Adrenal gland (tissue), 12 donors: ENCODE results near the gene PGAP3. TPM values are rescaled to one million over a fixed set of nuclear protein-coding genes. Genes with fewer than 3 reads are reported as not detected.

Source experiments
- DNase-seq, 7 donors: peaks; one replicate each; pipeline ENCODE4 v3.0.0-alpha.2; 2019 to 2020
- H3K27ac ChIP-seq, 5 donors: fragments of 200-600 bp; sonication (generic) in 4 of 5; 1 replicate in 3 of 5; 2 replicates in 2 of 5; pipeline versions ENCODE4 v1.5.1 to v1.8.0; 2016 to 2020; ENCODE audit warnings: mild to moderate bottlenecking in 1 of 5
- H3K27me3 ChIP-seq: fragments of 200-600 bp; 2 replicates; pipeline ENCODE4 v1.8.0; 2021
- H3K36me3 ChIP-seq, 2 donors: fragments of 200-600 bp; replicated peaks in 1 of 2; 1 replicate in 1 of 2; 2 replicates in 1 of 2; pipeline versions ENCODE4 v1.5.1 to v1.8.0; 2018 to 2022
- H3K4me1 ChIP-seq, 2 donors: fragments of 200-600 bp; replicated peaks in 1 of 2; 1 replicate in 1 of 2; 2 replicates in 1 of 2; pipeline versions ENCODE4 v1.5.1 to v1.8.0; 2018 to 2021
- H3K4me3 ChIP-seq, 4 donors: fragments of 200-600 bp; sonication (generic) in 3 of 4; one replicate each; pipeline ENCODE4 v1.5.1; 2016 to 2018
- H3K9me3 ChIP-seq, 3 donors: fragments of 200-600 bp; sonication (generic) in 1 of 3; replicated peaks in 1 of 3; 1 replicate in 2 of 3; 2 replicates in 1 of 3; pipeline versions ENCODE4 v1.5.1 to v1.8.0; 2016 to 2021
- POLR2A ChIP-seq, 2 donors: fragments of 450-650 bp; IDR thresholded peaks; one replicate each; pipeline ENCODE4 v1.6.1; 2017; ENCODE audit warnings: antibody characterized with exemption in 2 of 2, mild to moderate bottlenecking in 2 of 2, moderate library complexity in 1 of 2
- WGBS, 4 donors: extraction: QIAGEN DNeasy Blood & Tissue Kit in 2 of 4; methylation state at CpG; one replicate each; pipeline versions ENCODE4 v1.1.5 to v1.1.7; 2013 to 2017; 5-methylcytosine and 5-hydroxymethylcytosine counted together
- intact Hi-C, 2 donors: fragments of 100-400 bp; cut with DNase I; formaldehyde crosslinking; loops; one replicate each; pipeline versions ENCODE4 v1.14.1 to v1.15.0; 2022 to 2023
- polyA plus RNA-seq, 3 donors: library from polyadenylated mRNA; stranded (reverse); fragments of 200-250 nt in 2 of 3; fragments of 350-450 nt in 1 of 3; fragmentation: Illumina TruSeq in 1 of 3; extraction: RNeasy Lipid Tissue Mini Kit (QIAGEN cat#74804) in 1 of 3; gene quantifications; one replicate each; pipeline ENCODE4 v1.2.3, GENCODE V29; 2013 to 2014
- total RNA-seq, 9 donors: library from RNA; depleted of rRNA in 4 of 9; stranded (reverse); fragments of >200 nt in 4 of 9; fragments of 120-200 nt in 1 of 9; fragmentation: NEBNext Ultra II Directional in 1 of 9; extraction: Animal tissue kit (Norgen Biotek cat#: 25700) in 1 of 9; gene quantifications; one replicate each; pipeline versions ENCODE4 v1.1.0 to v1.2.4, GENCODE V29; 2013 to 2023
- TF ChIP-seq, protein P1 (sequence below), 6 experiments: fragments of 450-650 bp in 4 of 6; fragments of 200-600 bp in 2 of 6; sonication (generic) in 1 of 6; IDR thresholded peaks; 1 replicate in 5 of 6; 2 replicates in 1 of 6; pipeline versions ENCODE4 v1.5.1 to v1.8.0; 2016 to 2021; ENCODE audit warnings: antibody characterized with exemption in 6 of 6, mild to moderate bottlenecking in 2 of 6, moderate library complexity in 1 of 6
- donor health status: healthy with polysubstance abuse.
- donor health status: Bipolar disorder and iron deficiency.
- donor health status: DM: yes; HTN: yes; CAD: no.
- donor health status: DM: no; HTN: no; CAD: no.
- donor health status: DM: no; HTN: no; CAD: no.
- donor health status: DM: yes; HTN: yes; CAD: no.

PGAP3 gene
- total and polyA plus RNA-seq, 12 donors = 7.6 to 35.1 (median 22.7) TPM

DNA sequence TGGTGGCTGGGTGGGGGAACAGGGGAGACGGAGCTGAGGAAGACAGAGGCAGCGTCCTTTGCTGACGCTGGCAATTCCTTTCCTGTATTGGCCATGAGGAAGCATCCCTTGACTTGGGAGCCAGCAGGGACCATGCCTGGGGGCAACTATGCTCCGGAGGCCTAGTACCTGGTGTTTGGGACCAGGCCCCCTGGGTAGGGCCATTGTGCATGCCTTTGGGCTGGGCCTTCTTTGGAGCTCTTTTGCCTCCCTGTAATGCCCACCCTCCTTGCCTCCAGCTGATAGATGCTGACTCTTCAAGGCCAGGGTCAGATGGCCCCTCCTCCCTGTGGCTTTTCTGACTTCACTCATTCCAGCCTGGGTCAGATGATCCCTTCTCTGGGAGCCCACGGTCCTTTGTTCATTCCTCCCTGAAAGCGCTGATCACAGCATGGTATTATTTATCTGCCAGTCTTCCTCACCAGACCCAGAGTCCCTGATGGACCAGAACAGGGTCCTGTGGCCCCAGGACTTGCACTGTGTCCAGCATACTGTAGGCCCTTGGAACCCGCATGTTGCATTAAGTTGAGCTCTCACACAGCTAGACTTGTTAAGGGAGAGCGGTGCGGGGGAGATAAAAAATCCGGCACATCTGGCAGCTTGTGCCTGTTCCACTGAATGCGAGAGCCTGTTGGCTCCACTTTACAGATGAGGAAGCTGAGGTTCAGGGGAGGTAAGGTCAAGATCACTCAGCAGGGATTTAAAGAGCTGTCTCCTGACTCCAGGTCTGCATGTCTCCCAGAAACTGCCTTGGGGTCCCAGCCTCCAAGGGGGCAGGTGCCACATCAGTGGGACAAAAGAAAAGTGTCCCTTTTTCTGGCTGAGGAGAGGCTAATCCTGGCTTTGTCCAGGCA, 48.0 kb downstream of the PGAP3 start:
- Histone ChIP-seq H3K36me3 (no peaks in the 10 kb centered on the region), H3K4me3 (peak overlapping the region in 1 of 4 donors; percentile 24), H3K27ac (peak overlapping the region in 3 of 5 donors; percentile 55 to 75 (median 58)), H3K9me3 (no peaks in the 10 kb centered on the region), H3K4me1 (peaks cover 62 to 85% of the 10 kb centered on the region in 2 donors), H3K27me3 (no peaks in the 10 kb centered on the region)
- intact Hi-C loops = no loop called here
- peak in 1 of 2 donors; percentile 36 for TF ChIP-seq POLR2A (IDR thresholded peaks at IDR 0.05)
- TF ChIP-seq, protein P1, sequence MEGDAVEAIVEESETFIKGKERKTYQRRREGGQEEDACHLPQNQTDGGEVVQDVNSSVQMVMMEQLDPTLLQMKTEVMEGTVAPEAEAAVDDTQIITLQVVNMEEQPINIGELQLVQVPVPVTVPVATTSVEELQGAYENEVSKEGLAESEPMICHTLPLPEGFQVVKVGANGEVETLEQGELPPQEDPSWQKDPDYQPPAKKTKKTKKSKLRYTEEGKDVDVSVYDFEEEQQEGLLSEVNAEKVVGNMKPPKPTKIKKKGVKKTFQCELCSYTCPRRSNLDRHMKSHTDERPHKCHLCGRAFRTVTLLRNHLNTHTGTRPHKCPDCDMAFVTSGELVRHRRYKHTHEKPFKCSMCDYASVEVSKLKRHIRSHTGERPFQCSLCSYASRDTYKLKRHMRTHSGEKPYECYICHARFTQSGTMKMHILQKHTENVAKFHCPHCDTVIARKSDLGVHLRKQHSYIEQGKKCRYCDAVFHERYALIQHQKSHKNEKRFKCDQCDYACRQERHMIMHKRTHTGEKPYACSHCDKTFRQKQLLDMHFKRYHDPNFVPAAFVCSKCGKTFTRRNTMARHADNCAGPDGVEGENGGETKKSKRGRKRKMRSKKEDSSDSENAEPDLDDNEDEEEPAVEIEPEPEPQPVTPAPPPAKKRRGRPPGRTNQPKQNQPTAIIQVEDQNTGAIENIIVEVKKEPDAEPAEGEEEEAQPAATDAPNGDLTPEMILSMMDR (IDR thresholded peaks at IDR 0.05) = no peak
- WGBS, 4 donors = 49 to 74% (median 61%) methylated on average over 10 to 11 of the region's 11 CpGs
- DNase-seq = peak in 4 of 7 donors; percentile 44 to 64 (median 57)

DNA sequence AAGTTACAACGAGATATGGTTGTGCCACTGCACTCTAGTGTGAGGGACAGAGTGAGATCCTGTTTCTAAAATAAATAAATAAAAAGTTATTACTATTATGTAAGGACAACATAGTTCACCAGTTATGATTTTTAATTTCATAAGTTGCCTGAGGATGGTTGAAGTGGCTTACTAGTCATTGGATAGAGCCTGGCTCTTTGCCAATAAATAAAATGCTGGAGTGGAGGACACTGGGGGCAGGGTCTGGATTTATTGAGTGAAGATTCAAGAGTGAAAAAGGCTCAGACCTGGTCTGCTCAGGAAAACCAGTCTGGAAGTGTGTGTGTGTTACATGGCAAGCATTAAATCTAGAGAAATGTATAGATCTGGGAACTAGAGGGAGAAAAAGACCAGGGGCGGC, 48.8 kb downstream of the PGAP3 start:
- Histone ChIP-seq H3K27me3 (no peaks in the 10 kb centered on the region), H3K4me1 (peaks cover 62 to 88% of the 10 kb centered on the region in 2 donors), H3K27ac (peak overlapping the region in 3 of 5 donors; percentile 55 to 75 (median 58)), H3K9me3 (no peaks in the 10 kb centered on the region), H3K36me3 (no peaks in the 10 kb centered on the region), H3K4me3 (no peak overlapping the region)
- intact Hi-C loops = no loop called here
- no peak for DNase-seq
- 68 to 83% (median 79%) methylated on average over 2 of the region's 2 CpGs for WGBS, 4 donors
- TF ChIP-seq, protein P1 (IDR thresholded peaks at IDR 0.05) = no peak
- TF ChIP-seq POLR2A (IDR thresholded peaks at IDR 0.05) = no peak

DNA sequence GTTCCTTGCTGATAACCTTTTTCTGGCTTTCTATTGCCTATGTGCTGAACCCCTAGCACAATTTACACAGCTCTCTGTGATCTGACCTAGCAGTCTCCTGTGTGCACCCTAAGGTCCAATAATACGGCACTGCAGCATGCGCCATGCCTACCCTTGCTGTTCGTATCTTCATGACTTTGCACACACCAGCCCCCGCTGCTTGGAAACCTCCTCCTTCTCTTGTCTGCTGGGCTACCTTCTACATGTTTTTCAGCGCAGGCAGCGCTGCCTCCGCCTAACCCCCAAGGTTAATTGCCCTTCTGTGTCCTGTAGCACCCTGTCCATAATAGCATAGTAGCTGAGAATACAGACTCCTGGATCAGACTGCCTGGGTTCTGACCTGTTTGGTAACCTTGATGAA, 49.5 kb downstream of the PGAP3 start:
- peaks cover 59 to 86% of the 10 kb centered on the region in 2 donors for H3K4me1 ChIP-seq
- no peaks in the 10 kb centered on the region for H3K27me3 ChIP-seq
- peak overlapping the region in 1 of 5 donors; percentile 55 for H3K27ac ChIP-seq
- no peak for TF ChIP-seq POLR2A (IDR thresholded peaks at IDR 0.05)
- TF ChIP-seq, protein P1 (IDR thresholded peaks at IDR 0.05) = no peak
- intact Hi-C loops = no loop called here
- no peaks in the 10 kb centered on the region for H3K9me3 ChIP-seq
- peak overlapping the region in 1 of 4 donors; percentile 99 for H3K4me3 ChIP-seq
- WGBS, 4 donors = 59 to 81% (median 68%) methylated on average over 7 of the region's 7 CpGs
- no peaks in the 10 kb centered on the region for H3K36me3 ChIP-seq
- DNase-seq = no peak

DNA sequence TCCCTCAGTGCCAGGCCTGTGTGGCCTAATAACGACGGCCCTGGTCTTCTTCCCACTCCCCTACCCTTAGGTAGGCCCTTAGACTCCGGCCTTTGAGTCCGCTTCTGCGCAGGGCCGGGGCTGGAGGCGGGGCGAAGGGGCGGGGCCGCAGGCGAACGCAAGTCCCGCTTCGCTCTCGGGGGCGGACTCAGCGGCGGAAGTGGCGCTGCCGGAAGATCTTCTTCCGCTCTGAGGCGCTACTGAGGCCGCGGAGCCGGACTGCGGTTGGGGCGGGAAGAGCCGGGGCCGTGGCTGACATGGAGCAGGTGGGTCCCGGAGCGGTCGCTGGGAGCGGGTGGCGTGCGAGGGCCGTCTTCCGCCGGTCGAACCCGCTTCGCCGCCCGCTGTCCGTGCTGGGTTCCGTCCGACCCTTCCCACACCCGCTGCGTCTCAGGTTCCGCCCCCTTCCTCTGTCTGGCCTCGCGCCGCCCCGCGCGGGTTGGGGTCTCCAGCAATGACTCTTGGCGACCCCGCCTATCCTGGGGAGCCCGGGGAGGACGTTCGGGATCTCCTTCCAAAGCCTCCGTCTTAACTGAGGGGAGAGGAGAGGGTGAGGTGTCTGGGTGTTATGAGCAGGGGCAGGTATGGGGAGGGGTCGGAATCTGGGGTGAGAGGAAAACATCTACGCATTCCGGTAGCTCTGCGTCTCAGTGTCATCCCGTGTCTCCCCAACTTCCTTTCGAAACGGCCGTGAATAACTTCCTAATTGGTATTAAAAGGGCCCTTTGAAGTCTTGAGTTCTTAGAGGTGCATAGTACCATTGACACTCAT, 50.7 kb downstream of the PGAP3 start, which contains the start of gene STARD3:
Gene STARD3 (plus strand): TSS at position 218 of the 810 bp plus-strand sequence. CDS start 16,388 bp downstream, outside the sequence.
- Histone ChIP-seq H3K36me3 (no peaks in the 10 kb centered on the region), H3K4me3 (peak within 1 kb of the TSS; percentile 62 to 99 (median 83)), H3K27me3 (no peaks in the 10 kb centered on the region), H3K27ac (peak within 1 kb of the TSS; percentile 18 to 99 (median 79)), H3K9me3 (no peaks in the 10 kb centered on the region), H3K4me1 (peaks cover 59 to 83% of the 10 kb centered on the region in 2 donors)
- WGBS, 4 donors = 0 to 1% (median 1%) methylated on average over 32 to 69 of the region's 69 CpGs
- intact Hi-C loops = no loop called here
- peak; percentile 70 to 74 for TF ChIP-seq POLR2A (IDR thresholded peaks at IDR 0.05)
- TF ChIP-seq, protein P1 (IDR thresholded peaks at IDR 0.05) = peak in 1 of 6 experiments; percentile 17
- peak; percentile 92 to 95 (median 93) for DNase-seq
